ENCODE data around the gene SLC6A18.

SLC6A18 gene

GRCh38 chr5:1214163-1214935 is 10.8 kb upstream of the SLC6A18 start:
- TF ChIP-seq CTCF (IDR thresholded peaks at IDR 0.05; ENCODE audit: extremely low read depth, missing control alignments), result no peak
- no peak for DNase-seq (ENCODE audit: low spot score)

GRCh38 chr5:1214936-1215220 is 10.3 kb upstream of the SLC6A18 start:
- no peak for TF ChIP-seq CTCF (IDR thresholded peaks at IDR 0.05; ENCODE audit: extremely low read depth, missing control alignments)

GRCh38 chr5:1215320-1216096 is 9.7 kb upstream of the SLC6A18 start:
- TF ChIP-seq CTCF (IDR thresholded peaks at IDR 0.05; ENCODE audit: extremely low read depth, missing control alignments), result no peak

More at GRCh38 chr5:1214936-1215220, 10.3 kb upstream of the SLC6A18 start:
- no peak for DNase-seq (ENCODE audit: low spot score)

GRCh38 chr5:1216211-1216917 is 8.8 kb upstream of the SLC6A18 start:
- no peak for TF ChIP-seq CTCF (IDR thresholded peaks at IDR 0.05; ENCODE audit: extremely low read depth, missing control alignments)

More at GRCh38 chr5:1215320-1216096, 9.7 kb upstream of the SLC6A18 start:
- no peak for DNase-seq (ENCODE audit: low spot score)

GRCh38 chr5:1216918-1217295 is 8.3 kb upstream of the SLC6A18 start:
- DNase-seq (ENCODE audit: low spot score), result no peak
- no peak for TF ChIP-seq CTCF (IDR thresholded peaks at IDR 0.05; ENCODE audit: extremely low read depth, missing control alignments)

More at GRCh38 chr5:1216211-1216917, 8.8 kb upstream of the SLC6A18 start:
- no peak for DNase-seq (ENCODE audit: low spot score)

GRCh38 chr5:1217596-1218206 is 7.5 kb upstream of the SLC6A18 start:
- TF ChIP-seq CTCF (IDR thresholded peaks at IDR 0.05; ENCODE audit: extremely low read depth, missing control alignments), result no peak
- no peak for DNase-seq (ENCODE audit: low spot score)

Data from GM20000 (cell line).